ENCODE measurements around the gene TUBB4A. TPM values are rescaled to one million over a fixed set of nuclear protein-coding genes. Genes with fewer than 3 reads are reported as not detected.
"Not testable (repeated sequence)": the region's sequence is repeated elsewhere in the genome, so short reads cannot be mapped to it uniquely, and the experiment has no call there.

The TUBB4A gene
- total RNA-seq, 1 donor from 2014 or later: 43.4 TPM

DNA sequence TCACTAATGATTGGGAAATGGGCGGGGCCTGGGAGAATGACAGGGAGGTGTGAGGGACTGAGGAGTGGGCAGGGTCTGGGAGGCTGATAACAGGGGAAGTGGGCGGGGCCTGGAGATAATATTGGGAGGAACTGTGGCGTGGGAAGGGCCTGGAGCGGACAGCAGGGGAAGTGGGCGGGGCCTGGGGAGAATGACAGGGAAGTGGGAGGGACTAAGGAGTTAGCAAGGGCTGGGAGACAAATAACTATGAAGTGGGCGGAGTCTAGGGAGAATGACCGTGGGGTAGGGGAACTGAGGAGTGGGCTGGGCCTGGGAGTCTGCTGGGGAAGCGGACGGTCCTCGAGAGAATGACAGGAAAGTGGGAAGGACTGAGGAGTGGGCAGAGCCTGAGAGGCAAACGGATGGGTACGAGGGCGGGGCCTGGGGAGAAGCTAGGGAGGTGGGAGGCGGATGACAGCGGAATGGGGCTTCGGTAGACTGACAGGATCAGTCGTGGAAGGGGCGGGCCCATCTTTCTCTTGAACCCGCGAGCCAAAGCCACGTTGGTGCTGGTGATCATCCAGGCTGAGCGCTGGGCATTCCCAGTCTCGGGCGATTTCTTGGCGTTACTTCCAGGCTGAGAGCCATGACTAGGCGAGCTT, 14.0 kb upstream of the TUBB4A start:
- Mint-ChIP-seq H3K4me1 (ENCODE audit: low read depth) (peaks cover 15% of the 10 kb centered on the region), H3K27me3 (peaks cover 8% of the 10 kb centered on the region), H3K36me3 (ENCODE audit: insufficient read depth) (no peaks in the 10 kb centered on the region), H3K9me3 (ENCODE audit: low read depth) (no peaks in the 10 kb centered on the region), H3K4me3 (ENCODE audit: low read depth) (peak overlapping the region; percentile 87), H3K27ac (peak overlapping the region; percentile 91)
- no peak for TF ChIP-seq CTCF (IDR thresholded peaks at IDR 0.05; ENCODE audit: unreplicated experiment)
- DNase-seq (ENCODE audit: low spot score, unreplicated experiment): peak; percentile 72

GRCh38 chr19:6514926-6515544, 12.9 kb upstream of the TUBB4A start:
- H3K4me3 Mint-ChIP-seq (ENCODE audit: low read depth): peak overlapping the region; percentile 7
- no peaks in the 10 kb centered on the region for H3K36me3 Mint-ChIP-seq (ENCODE audit: insufficient read depth)
- peaks cover 8% of the 10 kb centered on the region for H3K27me3 Mint-ChIP-seq
- H3K9me3 Mint-ChIP-seq (ENCODE audit: low read depth): no peaks in the 10 kb centered on the region
- no peak for TF ChIP-seq CTCF (IDR thresholded peaks at IDR 0.05; ENCODE audit: unreplicated experiment)
- DNase-seq (ENCODE audit: low spot score, unreplicated experiment): no peak
- peaks cover 17% of the 10 kb centered on the region for H3K4me1 Mint-ChIP-seq (ENCODE audit: low read depth)
- H3K27ac Mint-ChIP-seq: peak overlapping the region; percentile 89

- Mint-ChIP-seq H3K27ac (peak overlapping the region; percentile 82), H3K9me3 (ENCODE audit: low read depth) (no peaks in the 10 kb centered on the region), H3K4me1 (ENCODE audit: low read depth) (peaks cover 17% of the 10 kb centered on the region), H3K36me3 (ENCODE audit: insufficient read depth) (no peaks in the 10 kb centered on the region), H3K27me3 (peaks cover 8% of the 10 kb centered on the region), H3K4me3 (ENCODE audit: low read depth) (peak overlapping the region; percentile 16)
- DNase-seq (ENCODE audit: low spot score, unreplicated experiment): no peak
- no peak for TF ChIP-seq CTCF (IDR thresholded peaks at IDR 0.05; ENCODE audit: unreplicated experiment)
Measured at GRCh38 chr19:6514089-6514488, 12.0 kb upstream of the TUBB4A start.

DNA sequence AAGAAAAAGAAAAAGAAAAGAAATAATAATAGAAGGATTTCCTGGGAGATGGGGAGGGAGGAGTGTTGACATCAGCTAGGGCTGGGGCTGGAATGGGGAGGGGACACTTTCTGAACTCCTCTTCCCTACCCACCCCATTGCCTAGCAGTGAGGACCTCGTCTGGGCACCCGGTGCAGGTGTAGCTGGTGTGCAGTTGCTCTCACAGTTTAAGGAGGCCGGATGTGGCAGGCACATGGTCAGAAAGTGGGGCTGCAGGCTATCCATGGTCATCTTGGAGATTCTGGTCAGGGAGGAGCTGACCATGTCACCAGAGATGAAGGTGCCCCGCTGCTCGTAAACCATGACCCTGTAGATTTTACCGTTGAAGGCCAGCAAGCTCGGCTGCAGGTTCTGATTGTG, 8.5 kb upstream of the TUBB4A start:
- Mint-ChIP-seq H3K4me1 (ENCODE audit: low read depth) (peaks cover 11% of the 10 kb centered on the region), H3K4me3 (ENCODE audit: low read depth) (no peak overlapping the region), H3K36me3 (ENCODE audit: insufficient read depth) (no peaks in the 10 kb centered on the region), H3K9me3 (ENCODE audit: low read depth) (no peaks in the 10 kb centered on the region), H3K27ac (no peak overlapping the region), H3K27me3 (no peaks in the 10 kb centered on the region)
- TF ChIP-seq CTCF (IDR thresholded peaks at IDR 0.05; ENCODE audit: unreplicated experiment): no peak
- DNase-seq (ENCODE audit: low spot score, unreplicated experiment): no peak

DNA sequence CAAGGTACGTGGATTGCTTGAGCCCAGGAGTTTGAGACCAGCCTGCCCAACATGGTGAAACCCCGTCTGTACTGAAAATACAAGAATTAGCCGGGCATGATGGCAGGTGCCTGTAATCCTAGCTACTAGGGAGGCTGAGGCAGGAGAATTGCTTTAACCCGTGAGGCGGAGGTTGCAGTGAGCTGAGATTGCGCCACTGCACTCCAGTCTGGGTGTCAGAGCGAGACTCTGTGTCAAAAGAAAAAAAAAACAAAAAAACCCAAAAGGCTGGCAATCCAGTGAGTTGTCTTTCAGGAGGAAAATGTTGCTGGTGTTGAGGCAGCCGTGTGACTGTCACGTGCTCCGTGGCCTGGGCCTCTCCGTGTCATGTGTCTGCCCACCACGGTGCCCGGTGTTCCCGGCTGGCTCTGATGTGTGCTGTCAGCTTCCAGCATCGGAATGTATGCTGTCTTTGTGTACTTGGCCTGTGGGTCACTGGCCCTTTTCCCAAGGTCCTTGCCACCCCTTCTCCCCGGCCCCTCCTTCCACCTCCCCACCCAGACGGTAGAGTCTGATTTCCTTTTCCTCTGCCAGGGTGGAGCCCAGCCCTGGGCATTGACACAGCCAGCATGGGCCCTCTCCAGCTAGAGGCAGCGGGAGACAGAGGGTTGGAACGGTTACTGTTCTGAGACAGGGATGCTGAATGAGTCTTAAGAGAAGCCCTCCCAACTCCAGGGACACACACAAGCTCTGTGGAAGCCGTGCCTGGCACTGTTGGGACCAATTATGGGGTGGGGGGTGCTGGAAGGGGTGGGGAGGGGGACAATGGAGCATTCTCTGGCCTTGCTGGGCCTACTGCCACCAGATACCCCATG, 7.2 kb upstream of the TUBB4A start:
- no peak for DNase-seq (ENCODE audit: low spot score, unreplicated experiment)
- no peaks in the 10 kb centered on the region for H3K27me3 Mint-ChIP-seq
- peaks cover 11% of the 10 kb centered on the region for H3K4me1 Mint-ChIP-seq (ENCODE audit: low read depth)
- TF ChIP-seq CTCF (IDR thresholded peaks at IDR 0.05; ENCODE audit: unreplicated experiment): no peak
- H3K9me3 Mint-ChIP-seq (ENCODE audit: low read depth): no peaks in the 10 kb centered on the region
- H3K4me3 Mint-ChIP-seq (ENCODE audit: low read depth): no peak overlapping the region
- no peak overlapping the region for H3K27ac Mint-ChIP-seq
- no peaks in the 10 kb centered on the region for H3K36me3 Mint-ChIP-seq (ENCODE audit: insufficient read depth)

DNA sequence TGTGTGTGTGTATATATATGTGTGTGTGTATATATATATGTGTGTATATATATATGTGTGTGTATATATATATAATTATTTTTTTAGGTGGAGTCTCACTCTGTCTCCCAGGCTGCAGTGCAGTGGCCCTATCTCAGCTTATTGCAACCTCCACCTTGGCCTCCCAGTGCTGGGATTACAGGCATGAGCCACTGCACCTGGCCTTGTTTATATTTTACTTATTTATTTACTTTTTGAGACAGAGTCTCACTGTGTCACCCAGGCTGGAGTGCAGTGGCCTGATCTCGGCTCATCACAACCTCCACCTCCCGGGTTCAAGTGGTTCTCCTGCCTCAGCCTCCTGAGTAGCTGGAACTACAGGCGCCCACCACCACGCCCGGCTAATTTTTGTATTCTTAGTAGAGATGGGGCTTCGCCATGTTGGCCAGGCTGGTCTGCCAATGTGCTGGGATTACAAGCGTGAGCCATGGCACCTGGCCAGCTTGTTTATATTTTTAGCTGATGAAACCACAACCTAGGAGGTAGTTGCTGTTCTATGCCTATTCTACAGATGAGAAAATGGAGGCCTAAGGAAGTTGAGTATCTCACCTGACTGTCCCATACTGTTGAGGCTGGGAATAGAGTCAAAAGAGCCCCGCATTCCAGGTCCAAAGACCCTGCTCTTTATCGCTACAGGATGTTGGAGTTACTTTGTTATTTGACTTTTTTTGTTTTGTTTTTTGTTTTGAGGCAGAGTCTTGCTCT, 6.1 kb upstream of the TUBB4A start:
- not testable (repeated sequence) for H3K4me1 Mint-ChIP-seq (ENCODE audit: low read depth)

More for the DNA sequence above, 6.1 kb upstream of the TUBB4A start:
- H3K36me3 Mint-ChIP-seq (ENCODE audit: insufficient read depth); H3K27ac Mint-ChIP-seq; H3K27me3 Mint-ChIP-seq; H3K9me3 Mint-ChIP-seq (ENCODE audit: low read depth); DNase-seq (ENCODE audit: low spot score, unreplicated experiment); H3K4me3 Mint-ChIP-seq (ENCODE audit: low read depth): not testable (repeated sequence)
